SIG-M5 (cell line): ENCODE results near the gene NFXL1.

ENCODE experiments used
- DNase-seq: peaks from one replicate; lab custom pipeline; 2025; lab: John Stamatoyannopoulos, UW

The NFXL1 gene

GRCh38 chr4:47882228-47882627 is 32.2 kb downstream of the NFXL1 start:
- DNase-seq = no peak

GRCh38 chr4:47879458-47879857 is 34.9 kb downstream of the NFXL1 start:
- no peak for DNase-seq

- DNase-seq = no peak
These were observed 37.4 kb downstream of the NFXL1 start for GRCh38 chr4:47876784-47877546.

DNA sequence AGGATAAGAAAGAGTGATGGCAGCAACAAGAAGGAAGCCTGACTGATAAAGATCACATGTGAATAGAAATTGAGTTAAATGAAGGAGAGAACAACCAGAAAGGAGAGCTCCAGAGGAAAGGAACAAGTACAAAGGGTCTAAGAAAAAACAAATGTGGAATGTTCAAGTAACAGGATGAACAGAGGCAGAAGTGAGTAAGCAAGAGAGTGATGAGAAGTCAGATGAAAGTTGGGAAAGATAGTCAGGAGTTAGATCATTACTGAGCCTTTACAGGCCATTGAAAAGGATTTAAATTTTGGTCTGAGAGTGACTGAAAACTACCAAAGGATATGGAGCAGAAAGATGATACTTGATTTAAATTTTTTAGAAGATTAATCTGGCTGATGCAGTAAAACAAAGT is 38.1 kb downstream of the NFXL1 start:
- no peak for DNase-seq

DNA sequence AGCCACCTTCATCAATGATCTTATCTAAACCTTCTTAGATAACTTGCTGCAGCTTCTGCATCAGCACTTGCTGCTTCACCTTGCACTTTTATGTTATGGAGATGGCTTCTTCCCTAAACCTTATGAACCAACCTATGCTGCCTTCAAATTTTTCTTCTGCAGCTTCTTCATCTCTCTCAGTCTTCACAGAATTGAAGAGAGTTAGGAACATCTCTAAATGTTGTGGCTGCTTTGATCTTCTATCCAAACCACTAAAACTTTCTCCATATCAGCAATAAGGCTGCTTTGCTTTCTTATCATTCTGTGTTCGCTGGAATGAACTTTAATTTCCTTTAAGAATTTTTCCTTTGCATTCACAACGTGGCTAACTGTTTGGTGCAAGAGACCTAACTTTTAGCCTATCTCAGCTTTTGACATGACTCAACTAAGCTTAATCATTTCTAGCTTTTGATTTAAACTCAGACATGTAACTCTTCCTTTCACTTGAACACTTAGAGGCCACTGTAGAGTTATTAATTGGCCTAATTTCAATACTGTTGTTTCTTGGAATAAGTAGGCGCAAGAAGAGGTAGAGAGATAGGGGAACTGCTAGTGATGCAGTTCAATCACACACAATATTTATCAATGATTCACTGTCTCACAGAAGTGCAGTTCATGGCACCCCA is 40.4 kb downstream of the NFXL1 start:
- no peak for DNase-seq

DNA sequence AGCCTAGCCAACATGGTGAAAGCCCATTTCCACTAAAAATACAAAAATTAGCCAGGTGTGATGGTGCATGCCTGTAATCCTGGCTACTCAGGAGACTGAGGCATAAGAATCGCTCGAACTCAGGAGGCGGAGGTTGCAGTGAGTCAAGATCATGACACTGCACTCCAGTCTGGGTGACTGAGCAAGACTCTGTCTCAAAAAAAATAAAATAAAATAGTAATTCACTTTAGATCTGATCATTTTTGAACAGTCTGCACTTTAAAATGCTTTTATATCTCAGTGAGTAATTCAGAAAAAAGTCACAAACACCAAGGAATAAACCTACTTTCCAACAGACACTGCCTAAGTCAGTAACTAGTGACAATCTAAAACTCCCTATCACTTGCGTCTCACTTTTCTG is 50.9 kb downstream of the NFXL1 start:
- DNase-seq = no peak

DNA sequence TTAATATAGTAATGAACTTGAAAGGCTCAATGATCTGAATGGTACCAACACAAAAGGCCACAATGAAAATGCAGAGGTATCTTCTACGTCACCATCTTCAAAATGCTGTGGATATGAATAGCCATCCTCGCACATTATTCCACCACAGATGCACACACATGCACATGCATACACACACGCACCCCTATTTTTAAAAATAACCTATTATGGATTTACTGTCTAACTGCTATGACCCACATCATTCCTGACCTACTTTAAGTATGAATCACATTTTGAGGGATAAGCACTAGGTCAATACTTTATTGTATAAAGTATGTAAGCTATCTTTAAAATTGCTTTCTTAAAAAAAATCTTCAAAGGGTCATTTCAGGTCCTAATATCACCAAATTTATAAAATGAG is 52.1 kb downstream of the NFXL1 start:
- DNase-seq = no peak

GRCh38 chr4:47860305-47860704 is 54.1 kb downstream of the NFXL1 start:
- no peak for DNase-seq

DNA sequence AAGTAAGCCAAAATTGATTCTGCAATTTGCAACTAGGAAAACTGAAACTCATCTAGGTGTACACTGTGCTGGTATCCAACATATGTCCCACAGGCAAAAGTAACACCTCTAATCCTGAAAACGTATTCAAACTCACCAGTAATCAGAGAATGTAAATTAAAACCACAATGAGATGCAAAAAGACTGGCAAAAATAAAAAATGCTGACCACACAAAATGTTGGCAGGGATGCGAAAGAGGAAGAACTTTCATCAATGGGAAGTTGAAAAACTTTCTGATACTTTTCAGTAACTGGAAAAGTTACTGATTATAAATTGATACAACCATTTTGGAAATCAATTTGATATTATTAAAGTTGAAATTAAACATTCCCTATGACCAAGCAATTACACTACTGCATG is 56.4 kb downstream of the NFXL1 start:
- DNase-seq = no peak

DNA sequence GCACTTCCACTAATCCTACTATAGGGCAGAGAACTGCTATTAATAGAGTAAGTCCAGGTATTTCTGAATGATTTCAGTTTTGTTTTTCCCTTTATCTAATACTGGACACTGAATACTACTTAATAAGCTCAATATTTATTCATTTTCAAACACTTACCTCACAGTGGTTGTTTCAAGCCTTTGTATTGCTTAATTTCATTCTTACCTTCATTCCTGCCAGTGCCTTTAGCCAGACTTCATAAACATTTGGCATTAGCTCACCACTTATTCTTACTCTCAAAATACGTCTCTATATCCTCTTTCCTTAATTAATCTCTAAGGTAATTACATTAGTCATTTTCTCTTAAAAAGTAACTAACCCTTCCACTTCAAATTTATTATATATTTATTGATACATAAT is 57.7 kb downstream of the NFXL1 start:
- DNase-seq = no peak

DNA sequence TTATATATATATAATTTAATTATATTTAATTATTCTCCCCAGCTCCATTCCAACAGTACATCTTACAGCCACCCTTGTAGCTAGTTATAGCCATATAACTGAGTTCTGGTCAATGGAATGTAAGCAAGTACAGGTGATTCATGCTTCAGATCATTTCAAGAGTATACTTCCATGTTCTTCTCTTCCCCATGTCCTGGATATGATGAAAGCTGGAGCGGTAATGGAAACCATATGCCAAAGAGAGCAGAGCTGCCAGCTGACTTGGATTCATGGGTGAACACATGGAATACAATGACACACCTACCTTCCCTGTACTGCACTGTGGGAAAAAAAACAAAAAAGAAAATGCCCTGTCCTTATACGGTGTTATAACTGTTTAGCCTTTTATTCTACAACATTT is 59.0 kb downstream of the NFXL1 start:
- DNase-seq = no peak

DNA sequence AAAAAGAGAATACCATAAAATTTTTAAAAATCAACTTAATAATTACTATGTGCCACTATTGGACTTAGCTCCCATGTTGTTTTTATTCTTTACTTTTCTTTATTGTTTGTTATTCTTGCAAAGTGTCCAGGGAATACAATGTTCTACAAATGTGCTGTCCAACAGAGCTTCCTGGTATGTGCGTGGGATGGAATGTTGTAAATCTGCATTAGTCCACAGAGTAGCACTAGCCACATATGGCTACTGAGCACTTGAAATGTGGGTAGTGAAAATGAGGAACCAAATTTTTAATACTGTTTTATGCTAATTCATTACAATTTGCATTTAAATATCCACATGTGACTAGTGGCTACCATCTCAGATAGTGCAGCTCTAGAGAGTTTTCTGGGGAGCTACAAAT is 62.2 kb downstream of the NFXL1 start:
- DNase-seq = no peak

GRCh38 chr4:47849466-47849865 is 64.9 kb downstream of the NFXL1 start:
- no peak for DNase-seq

DNA sequence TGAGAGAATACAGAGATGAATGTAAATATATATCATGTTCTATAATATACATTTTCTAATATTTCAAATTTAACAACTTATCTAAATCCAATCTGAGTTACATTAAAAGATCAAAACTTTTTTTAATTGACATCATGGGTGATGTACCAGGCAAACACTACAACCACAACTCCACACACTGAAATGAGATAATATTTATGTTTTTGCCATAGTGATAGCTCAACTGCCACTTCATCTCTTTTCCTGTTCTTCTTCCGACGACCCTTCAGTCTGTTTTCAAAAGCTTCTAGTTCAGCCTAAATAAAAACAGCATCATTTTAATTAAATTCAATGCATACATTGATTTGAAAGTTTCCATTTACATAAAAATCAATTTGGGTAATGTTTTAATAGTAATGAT is 66.3 kb downstream of the NFXL1 start:
- DNase-seq = no peak

DNA sequence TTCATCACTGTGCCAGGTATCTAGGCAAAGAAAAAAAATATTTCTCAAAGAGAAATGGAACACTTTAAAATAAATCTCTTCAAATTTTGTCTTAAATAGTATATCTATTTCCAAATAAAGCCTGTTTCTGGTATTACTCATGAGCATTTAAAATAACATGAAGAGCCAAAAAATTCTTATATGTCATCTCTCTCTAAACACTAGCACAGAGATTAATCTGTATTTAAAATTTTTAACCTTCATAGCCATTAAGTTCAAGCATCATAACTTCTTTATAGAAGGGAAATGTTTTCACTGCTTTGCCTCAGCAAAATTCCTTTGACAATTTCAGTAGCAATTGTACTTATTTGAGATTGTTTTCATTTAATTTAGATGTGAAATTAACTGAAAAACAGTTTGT is 71.4 kb downstream of the NFXL1 start:
- DNase-seq = no peak

DNA sequence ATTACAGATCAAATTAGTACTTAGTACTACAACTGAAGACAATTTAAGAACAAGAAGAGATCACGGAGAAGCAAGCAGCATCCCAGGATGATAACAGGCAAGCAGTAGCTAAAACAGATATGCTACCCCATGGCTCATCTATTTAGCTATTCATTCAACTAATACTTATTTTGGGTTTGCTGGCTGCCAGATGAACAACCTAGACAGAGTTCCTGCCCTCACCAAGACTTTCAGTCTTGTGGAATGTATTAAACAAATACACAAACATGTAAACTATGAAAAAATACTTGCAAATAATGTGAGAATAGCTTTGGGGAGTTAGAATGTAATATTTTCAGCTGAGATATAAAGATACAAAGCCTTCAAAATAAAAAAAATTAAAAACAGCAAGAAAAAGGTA is 74.1 kb downstream of the NFXL1 start:
- no peak for DNase-seq

GRCh38 chr4:47839259-47839658 is 75.1 kb downstream of the NFXL1 start:
- DNase-seq = no peak

- no peak for DNase-seq
These were observed 75.9 kb downstream of the NFXL1 start for GRCh38 chr4:47838445-47838844.

GRCh38 chr4:47837908-47838294 is 76.5 kb downstream of the NFXL1 start, which contains the start of gene CORIN:
Gene CORIN (minus strand): TSS chr4:47838067. CDS start chr4:47837949, 118 bp downstream.
- no peak for DNase-seq

DNA sequence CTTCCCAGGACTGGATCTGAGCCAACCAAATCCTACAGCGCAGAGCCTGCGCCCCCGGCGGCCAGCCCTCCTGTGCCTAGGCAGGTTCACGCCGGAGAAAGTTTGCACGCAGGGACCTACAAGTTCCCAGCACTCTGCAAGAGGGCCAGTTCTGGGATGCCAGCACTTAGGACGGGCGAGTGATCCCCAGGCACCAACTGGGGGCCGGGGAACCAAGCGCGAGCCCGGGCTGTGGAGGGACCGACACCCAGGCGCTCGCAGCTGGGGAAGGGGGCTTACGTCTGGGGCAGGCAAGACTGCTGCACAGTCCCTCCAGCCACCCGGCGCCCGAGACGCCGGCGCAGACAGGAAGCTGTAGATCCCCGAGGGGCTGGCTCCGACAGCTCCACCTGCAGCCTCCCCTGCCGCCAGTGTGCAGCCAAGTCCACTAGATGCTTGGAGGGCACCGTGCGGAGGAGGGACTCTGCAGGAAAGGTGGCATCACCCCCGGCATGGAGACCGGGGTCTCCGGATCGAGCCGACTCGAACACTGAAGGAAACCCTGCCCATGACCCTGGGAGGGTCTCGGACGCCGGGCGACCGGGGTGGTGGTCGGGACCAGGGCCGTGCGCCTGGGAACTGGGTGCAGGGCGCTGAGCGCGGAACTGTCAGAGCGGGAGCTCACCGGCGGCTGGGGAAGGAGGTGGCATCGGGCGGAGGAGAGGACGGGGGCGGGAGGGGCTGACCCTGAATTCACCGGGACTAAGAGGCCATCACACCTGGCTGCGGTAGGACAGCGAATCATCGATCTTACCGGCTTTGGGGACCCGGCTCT is 77.1 kb downstream of the NFXL1 start:
- no peak for DNase-seq

DNA sequence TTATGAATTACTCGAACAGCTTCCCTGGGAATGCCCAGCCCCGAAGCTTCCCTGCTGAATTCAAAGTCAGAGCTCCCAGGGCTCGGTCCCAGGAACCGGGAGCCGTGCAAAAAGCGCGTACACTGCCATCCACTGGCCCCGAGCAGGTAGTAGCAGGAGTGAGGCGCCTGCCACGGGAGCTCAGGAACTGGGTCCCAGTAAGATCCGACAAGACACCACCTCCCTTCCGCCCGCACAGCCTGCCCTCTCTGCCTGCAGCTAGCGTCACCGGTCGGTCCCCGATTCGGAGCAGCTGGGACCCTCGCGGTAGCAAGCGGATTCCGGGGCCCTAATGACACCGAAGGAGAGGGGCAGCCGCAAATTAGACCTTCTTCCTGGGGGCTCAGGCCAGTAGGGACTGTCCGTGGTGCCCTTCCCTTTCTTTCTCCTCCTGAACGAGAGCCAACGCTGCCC is 77.7 kb downstream of the NFXL1 start:
- no peak for DNase-seq

DNA sequence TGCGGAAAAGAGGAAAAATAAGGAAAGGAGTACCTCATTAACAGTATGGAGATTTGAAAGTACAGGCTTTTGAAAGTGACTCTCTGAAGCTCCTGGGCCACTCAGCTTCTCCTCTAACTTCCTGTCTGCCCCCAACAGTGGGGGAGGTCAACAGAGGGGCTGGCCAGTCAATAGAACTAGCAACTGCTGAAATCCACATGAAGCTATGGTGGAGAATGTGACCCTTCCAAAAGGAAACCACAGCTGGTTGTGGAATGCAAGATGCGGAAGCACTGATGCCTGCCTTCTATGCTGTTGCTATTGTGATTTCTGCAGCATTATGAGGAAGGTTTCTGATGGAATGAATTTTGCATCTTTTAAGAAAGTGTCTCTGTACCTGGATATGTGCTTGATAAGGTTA is 78.9 kb downstream of the NFXL1 start:
- no peak for DNase-seq
